ENCODE measurements around the gene ARHGAP18.

DNA sequence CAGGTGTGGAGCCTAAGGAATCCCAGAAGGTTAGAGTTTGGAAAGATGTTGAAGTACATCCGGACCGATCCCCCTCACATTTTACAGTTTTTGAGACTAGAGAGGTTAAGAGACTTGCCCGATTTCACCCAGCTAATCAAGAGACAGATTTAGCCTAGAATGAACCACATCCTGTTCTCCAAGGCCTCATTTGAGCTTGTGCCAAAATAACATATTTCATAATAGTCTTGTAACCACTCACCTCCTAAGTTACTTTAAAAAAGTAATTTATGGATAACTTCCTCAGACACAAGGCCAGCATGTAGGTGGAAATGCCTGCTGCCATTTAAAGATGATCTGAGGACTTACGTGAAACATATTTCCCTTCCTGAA, 39.8 kb upstream of the ARHGAP18 start:
- TF ChIP-seq, protein P1, sequence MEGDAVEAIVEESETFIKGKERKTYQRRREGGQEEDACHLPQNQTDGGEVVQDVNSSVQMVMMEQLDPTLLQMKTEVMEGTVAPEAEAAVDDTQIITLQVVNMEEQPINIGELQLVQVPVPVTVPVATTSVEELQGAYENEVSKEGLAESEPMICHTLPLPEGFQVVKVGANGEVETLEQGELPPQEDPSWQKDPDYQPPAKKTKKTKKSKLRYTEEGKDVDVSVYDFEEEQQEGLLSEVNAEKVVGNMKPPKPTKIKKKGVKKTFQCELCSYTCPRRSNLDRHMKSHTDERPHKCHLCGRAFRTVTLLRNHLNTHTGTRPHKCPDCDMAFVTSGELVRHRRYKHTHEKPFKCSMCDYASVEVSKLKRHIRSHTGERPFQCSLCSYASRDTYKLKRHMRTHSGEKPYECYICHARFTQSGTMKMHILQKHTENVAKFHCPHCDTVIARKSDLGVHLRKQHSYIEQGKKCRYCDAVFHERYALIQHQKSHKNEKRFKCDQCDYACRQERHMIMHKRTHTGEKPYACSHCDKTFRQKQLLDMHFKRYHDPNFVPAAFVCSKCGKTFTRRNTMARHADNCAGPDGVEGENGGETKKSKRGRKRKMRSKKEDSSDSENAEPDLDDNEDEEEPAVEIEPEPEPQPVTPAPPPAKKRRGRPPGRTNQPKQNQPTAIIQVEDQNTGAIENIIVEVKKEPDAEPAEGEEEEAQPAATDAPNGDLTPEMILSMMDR (IDR thresholded peaks at IDR 0.05): no peak
- no peak for TF ChIP-seq POLR2A (IDR thresholded peaks at IDR 0.05)

Measured in testis (tissue), 2 donors.